GM12872 (cell line): ENCODE results near the gene ELK4.

ENCODE experiments used
- TF ChIP-seq, protein P1 (sequence below): IDR thresholded peaks from 3 replicates; pipeline ENCODE4 v1.5.1; 2011; ENCODE audit warnings: low read depth, mild to moderate bottlenecking, low read length, moderate library complexity; ENCODE audit not compliant: insufficient read depth

ELK4 gene

GRCh38 chr1:205631768-205632668, at the start of gene ELK4:
Gene ELK4, minus strand, starts transcription at chr1:205632011. Its CDS starts 8,129 bp downstream, at chr1:205623882.
- TF ChIP-seq, protein P1, sequence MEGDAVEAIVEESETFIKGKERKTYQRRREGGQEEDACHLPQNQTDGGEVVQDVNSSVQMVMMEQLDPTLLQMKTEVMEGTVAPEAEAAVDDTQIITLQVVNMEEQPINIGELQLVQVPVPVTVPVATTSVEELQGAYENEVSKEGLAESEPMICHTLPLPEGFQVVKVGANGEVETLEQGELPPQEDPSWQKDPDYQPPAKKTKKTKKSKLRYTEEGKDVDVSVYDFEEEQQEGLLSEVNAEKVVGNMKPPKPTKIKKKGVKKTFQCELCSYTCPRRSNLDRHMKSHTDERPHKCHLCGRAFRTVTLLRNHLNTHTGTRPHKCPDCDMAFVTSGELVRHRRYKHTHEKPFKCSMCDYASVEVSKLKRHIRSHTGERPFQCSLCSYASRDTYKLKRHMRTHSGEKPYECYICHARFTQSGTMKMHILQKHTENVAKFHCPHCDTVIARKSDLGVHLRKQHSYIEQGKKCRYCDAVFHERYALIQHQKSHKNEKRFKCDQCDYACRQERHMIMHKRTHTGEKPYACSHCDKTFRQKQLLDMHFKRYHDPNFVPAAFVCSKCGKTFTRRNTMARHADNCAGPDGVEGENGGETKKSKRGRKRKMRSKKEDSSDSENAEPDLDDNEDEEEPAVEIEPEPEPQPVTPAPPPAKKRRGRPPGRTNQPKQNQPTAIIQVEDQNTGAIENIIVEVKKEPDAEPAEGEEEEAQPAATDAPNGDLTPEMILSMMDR: peak; percentile 78

DNA sequence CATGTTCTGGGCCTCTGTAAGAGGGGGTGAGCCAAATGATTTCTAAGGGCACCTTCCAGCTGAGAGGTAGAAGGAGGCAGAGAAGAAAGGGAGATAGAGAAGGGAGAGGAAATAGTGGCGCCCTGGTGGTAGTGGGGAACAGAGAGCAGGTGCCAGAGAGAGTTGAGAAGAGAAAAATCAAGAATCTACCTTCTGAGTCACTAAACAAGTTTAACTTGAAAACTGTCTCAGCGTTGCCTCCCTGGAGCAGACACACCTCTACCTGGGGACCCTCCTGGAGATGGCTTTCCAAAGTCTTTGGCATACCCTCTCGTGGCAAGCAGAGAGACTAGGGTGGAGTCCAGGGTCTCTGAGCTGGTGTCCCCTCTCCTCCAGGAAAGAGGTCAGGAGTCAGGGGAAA, 49.6 kb upstream of the ELK4 start:
- TF ChIP-seq, protein P1: no peak

DNA sequence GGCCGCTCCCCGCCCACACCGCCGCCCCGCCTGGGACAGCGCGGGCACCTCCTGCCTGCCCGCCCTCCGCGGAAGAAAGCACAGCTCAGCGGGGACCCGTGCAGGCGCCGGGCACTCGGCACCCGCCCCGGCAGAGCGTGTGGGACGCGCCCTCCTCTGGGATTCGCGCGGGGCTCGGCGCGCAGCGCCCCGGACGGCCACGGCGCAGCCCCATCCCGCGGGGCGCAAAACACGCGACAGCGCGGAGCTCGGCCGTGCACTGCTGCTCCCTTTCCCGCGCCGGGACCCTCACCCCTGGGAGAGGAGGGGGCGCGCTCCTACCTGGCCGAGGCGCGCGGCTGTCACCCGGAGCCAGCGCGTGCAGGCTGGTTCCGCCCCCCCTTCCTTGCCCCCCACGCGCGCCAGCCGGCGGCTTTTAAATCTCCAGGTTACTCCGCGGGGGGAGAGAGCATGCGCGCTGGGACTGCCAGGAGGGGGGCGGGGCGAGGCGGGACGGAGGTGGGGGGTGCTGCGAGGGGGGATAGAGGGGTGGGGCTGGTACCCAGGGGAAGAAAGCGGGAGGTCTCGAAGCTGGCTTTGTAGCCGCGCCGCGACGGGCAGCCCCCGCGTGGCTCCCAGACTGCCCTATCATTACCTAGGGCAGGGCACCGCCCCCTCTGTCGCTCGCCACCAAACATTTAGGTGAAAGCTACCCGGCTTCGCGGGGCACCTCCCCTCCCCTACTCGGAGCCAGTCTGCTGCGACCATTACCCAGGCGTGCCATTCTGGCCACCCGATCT, 48.5 kb upstream of the ELK4 start, which contains the start of gene SLC45A3:
Gene SLC45A3 (minus strand): TSS at position 437 of the 779 bp plus-strand sequence. CDS start 15,853 bp downstream, outside the sequence.
- TF ChIP-seq, protein P1: no peak

DNA sequence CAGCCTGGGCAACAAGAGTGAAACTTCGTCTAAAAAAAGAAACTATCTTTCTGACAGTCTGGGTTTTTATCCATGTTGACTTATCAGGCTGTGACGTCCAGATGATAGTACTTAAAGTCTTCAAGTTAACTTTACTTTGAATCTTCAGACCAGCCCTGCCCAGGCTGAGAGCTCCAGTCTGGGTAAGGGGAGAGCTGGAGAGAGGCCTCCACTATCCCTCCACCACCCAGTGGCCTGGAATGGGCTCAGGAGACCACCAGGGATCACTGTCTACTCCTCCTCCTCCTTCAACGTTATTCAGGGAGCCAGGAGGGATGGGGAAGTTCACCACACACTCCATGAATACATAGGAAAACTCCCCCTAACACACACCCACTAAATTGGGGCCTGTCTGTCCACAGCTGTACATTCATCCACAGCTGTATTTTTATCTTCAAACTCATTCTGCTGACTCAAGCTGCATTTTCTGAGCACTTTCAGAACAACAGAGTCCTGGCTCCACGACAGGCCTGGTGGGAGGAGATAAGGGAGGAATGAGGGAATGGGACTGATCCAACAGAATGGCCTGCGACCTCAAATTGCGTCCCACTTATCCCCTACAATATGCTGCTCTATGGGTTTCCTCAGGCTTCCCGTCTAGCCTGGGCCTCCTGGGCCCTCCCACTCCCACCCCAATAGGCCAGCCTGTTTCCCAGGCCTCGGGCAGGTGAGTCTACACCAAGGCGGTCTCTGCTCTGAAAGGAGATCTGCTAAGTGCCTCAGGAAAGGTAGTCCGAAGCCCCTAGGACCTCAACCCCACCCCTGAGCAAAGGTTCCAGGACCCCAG, 46.7 kb upstream of the ELK4 start:
- TF ChIP-seq, protein P1: no peak

DNA sequence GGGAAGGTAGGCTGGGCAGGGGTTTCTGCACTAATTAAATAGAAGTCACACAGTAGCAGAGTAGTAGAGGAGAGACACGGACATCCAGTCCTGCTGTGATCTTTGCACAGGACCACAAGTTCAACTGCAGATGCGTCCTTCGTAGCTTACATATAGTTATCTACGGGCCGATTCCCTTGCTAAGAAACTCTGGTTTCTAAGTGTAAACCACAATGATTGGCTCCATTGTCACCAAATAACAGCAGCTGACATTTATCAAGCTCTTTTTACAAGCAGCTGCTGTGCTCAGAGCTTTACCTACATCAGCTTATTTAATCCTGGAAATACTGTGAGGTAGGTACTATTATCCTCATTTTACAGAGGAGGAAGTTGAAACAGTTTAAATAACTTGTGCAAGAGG, 45.4 kb upstream of the ELK4 start:
- TF ChIP-seq, protein P1: no peak

- TF ChIP-seq, protein P1: no peak
Observed at GRCh38 chr1:205676597-205676996, 44.8 kb upstream of the ELK4 start.
